Left ventricle myocardium inferior (tissue), 1 donor: ENCODE data around the gene XPOT. TPM values are rescaled to one million over a fixed set of nuclear protein-coding genes. Genes with fewer than 3 reads are reported as not detected.

Experiments used
- DNase-seq: peaks from one replicate; pipeline ENCODE4 v3.0.0-alpha.2; 2020
- H3K27ac ChIP-seq: fragments of 200-600 bp; replicated peaks from 2 replicates; pipeline ENCODE4 v1.8.0; 2021
- H3K27me3 ChIP-seq: fragments of 200-600 bp; 2 replicates; pipeline ENCODE4 v1.8.0; 2021; ENCODE audit warnings: low read depth
- H3K36me3 ChIP-seq: fragments of 200-600 bp; 2 replicates; pipeline ENCODE4 v1.8.0; 2021
- H3K4me1 ChIP-seq: fragments of 200-600 bp; 2 replicates; pipeline ENCODE4 v1.8.0; 2021
- H3K4me3 ChIP-seq: fragments of 200-600 bp; 2 replicates; pipeline ENCODE4 v1.8.0; 2021; ENCODE audit warnings: mild to moderate bottlenecking, moderate library complexity
- H3K9me3 ChIP-seq: fragments of 200-600 bp; replicated peaks from 2 replicates; pipeline ENCODE4 v1.8.0; 2021
- intact Hi-C: fragments of 100-400 bp; cut with micrococcal nuclease; formaldehyde crosslinking; loops from one replicate; pipeline ENCODE4 v1.11.0; 2022
- total RNA-seq: library from RNA; stranded (reverse); fragmentation: NEBNext Ultra II Directional; extraction: Animal tissue kit (Norgen Biotek cat#: 25700); gene quantifications from one replicate; pipeline ENCODE4 v1.2.1, GENCODE V29; 2021
- TF ChIP-seq, protein P1 (sequence below): fragments of 200-600 bp; IDR thresholded peaks from 2 replicates; pipeline ENCODE4 v1.8.0; 2021; ENCODE audit warnings: antibody characterized with exemption, mild to moderate bottlenecking, borderline replicate concordance
- donor health status: DM: no; HTN: yes; CAD: no; lungs with severe emphysema.

Gene XPOT
- total RNA-seq, 1 donor from 2014 or later: 27.8 TPM

DNA sequence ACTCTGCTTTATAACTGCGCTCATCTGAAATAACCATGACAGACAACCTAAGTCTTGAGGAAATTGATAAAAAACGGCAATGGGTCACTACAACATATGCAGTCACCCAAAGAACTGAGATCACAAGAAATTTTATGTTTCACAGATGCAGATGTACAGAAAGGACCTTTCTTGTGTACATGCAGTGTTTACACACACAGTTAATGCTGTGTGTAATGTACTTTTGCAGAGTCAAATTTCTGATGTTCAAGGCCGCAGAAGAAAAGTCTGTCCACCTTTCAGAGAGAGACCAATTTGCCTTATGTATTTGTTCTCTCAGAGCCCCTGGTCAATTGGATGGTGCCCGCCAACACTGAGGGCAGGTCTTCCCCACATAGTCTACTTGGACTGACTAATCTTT lies 24.8 kb downstream of the XPOT start:
- DNase-seq: no peak
- H3K9me3 ChIP-seq: no peaks in the 10 kb centered on the region
- no peaks in the 10 kb centered on the region for H3K27me3 ChIP-seq
- TF ChIP-seq, protein P1, sequence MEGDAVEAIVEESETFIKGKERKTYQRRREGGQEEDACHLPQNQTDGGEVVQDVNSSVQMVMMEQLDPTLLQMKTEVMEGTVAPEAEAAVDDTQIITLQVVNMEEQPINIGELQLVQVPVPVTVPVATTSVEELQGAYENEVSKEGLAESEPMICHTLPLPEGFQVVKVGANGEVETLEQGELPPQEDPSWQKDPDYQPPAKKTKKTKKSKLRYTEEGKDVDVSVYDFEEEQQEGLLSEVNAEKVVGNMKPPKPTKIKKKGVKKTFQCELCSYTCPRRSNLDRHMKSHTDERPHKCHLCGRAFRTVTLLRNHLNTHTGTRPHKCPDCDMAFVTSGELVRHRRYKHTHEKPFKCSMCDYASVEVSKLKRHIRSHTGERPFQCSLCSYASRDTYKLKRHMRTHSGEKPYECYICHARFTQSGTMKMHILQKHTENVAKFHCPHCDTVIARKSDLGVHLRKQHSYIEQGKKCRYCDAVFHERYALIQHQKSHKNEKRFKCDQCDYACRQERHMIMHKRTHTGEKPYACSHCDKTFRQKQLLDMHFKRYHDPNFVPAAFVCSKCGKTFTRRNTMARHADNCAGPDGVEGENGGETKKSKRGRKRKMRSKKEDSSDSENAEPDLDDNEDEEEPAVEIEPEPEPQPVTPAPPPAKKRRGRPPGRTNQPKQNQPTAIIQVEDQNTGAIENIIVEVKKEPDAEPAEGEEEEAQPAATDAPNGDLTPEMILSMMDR: no peak
- no peak overlapping the region for H3K27ac ChIP-seq
- no peaks in the 10 kb centered on the region for H3K4me1 ChIP-seq
- H3K36me3 ChIP-seq: peaks cover 100% of the 10 kb centered on the region
- no peak overlapping the region for H3K4me3 ChIP-seq
- intact Hi-C loops: no loop called here

DNA sequence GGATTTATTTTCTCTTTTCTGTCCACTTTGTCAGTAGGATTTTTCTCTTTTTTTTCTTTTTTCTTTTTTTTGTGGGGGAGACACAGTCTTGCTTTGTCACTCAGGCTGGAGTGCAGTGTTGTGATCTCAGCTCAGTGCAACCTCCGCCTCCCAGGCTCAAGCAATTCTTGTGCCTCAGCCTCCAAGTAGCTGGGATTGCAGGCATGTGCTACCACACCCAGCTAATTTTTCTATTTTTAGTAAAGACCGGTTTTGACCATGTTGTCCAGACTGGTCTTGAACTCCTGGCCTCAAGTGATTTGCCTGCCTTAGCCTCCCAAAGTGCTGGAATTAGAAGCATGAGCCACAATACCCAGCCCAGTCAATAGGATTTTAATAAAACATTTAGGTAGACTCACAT lies 26.7 kb downstream of the XPOT start:
- H3K27ac ChIP-seq: no peak overlapping the region
- no peak overlapping the region for H3K4me3 ChIP-seq
- H3K9me3 ChIP-seq: no peaks in the 10 kb centered on the region
- H3K27me3 ChIP-seq: no peaks in the 10 kb centered on the region
- intact Hi-C loops: loop anchor here (10.0 kb wide), 1 partner anchor 54 kb away; no protein-coding TSS in a partner anchor
- H3K4me1 ChIP-seq: no peaks in the 10 kb centered on the region
- DNase-seq: no peak
- H3K36me3 ChIP-seq: peaks cover 100% of the 10 kb centered on the region
- TF ChIP-seq, protein P1: no peak

DNA sequence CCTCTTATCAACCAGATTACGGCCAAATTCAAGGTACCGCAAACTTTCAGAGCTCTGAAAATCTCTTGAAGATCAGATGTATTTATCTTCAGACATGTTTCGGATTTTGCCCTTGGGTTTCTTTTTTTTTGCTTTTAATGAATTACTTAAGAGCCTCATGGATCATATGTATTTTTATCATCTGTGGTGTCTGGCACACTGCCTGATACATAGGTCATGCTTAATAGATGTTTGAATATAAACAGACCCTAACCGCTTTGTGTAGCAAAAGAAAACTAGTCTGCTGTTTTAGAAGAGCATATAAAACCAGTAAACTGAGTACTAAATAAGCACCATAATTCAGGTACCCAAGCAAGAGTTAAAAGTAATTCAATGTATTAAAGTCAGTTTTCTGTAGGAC lies 27.6 kb downstream of the XPOT start:
- Histone ChIP-seq H3K4me1 (no peaks in the 10 kb centered on the region), H3K9me3 (no peaks in the 10 kb centered on the region), H3K27me3 (no peaks in the 10 kb centered on the region), H3K4me3 (no peak overlapping the region), H3K36me3 (peaks cover 100% of the 10 kb centered on the region), H3K27ac (no peak overlapping the region)
- TF ChIP-seq, protein P1: no peak
- intact Hi-C loops: loop anchor here (10.0 kb wide), 1 partner anchor 53 kb away; no protein-coding TSS in a partner anchor
- no peak for DNase-seq

DNA sequence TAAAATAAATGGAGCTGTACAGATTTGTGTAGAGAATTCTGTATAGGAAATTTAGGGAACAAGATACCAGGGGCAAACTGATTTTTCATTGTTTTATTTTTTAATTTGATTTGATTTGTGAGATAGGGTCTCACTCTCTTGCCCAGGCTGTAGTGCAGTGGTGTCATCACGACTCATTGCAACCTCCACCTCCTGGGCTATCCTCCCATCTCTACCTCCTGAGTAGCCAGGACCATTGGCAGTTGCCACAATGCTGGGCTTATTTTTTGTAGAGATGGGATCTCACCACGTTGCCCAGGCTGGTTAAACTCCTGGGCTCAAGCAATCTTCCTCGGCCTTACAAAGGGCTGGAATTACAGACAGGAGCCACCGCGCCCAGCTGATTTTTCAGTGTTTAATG lies 29.7 kb downstream of the XPOT start:
- Histone ChIP-seq H3K4me3 (no peak overlapping the region), H3K9me3 (no peaks in the 10 kb centered on the region), H3K27me3 (no peaks in the 10 kb centered on the region), H3K4me1 (no peaks in the 10 kb centered on the region), H3K36me3 (peaks cover 97% of the 10 kb centered on the region), H3K27ac (no peak overlapping the region)
- TF ChIP-seq, protein P1: no peak
- intact Hi-C loops: loop anchor here (10.0 kb wide), 1 partner anchor 51 kb away; no protein-coding TSS in a partner anchor
- DNase-seq: no peak

DNA sequence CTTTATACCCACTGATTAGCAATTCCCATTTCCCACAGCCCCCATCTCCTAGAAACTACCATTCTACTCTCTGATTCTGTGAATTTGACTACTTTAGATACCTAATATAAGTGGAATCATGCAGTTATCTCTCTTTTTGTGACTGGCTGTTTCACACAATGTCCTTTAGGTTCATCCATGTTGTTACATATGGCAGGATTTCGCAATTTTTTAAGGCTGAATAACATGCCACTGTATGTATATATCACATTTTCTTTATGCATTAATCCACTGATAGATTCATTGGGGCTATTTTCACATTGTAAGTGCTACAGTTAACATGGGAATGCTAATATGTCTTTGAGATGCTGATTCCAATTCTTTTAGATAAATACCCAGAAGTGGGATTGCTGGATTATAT lies 35.9 kb downstream of the XPOT start:
- TF ChIP-seq, protein P1: no peak
- no peak for DNase-seq
- Histone ChIP-seq H3K27me3 (no peaks in the 10 kb centered on the region), H3K4me1 (no peaks in the 10 kb centered on the region), H3K36me3 (peaks cover 83% of the 10 kb centered on the region), H3K4me3 (no peak overlapping the region), H3K9me3 (no peaks in the 10 kb centered on the region), H3K27ac (no peak overlapping the region)
- intact Hi-C loops: no loop called here

DNA sequence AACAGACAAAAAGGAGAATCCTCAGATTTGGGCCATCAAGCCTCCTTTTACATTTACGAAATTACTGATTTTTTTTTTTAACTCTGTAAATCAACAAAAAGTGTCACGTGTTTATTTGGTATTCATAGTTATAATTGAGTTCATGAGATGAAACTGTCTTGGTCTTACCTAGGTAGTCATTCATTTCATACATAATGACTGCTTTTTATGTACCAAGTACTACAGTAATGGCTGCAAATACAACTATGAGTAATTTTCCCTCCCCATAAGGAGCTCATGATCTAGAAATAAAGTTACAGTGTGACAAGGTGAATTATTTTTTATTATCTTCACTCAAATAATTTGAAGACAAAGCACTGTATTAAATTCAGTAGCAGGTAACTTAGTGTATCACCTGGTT lies 41.3 kb downstream of the XPOT start:
- H3K4me1 ChIP-seq: no peaks in the 10 kb centered on the region
- no peak overlapping the region for H3K4me3 ChIP-seq
- H3K9me3 ChIP-seq: no peaks in the 10 kb centered on the region
- H3K27me3 ChIP-seq: no peaks in the 10 kb centered on the region
- TF ChIP-seq, protein P1: no peak
- DNase-seq: no peak
- H3K27ac ChIP-seq: no peak overlapping the region
- peaks cover 72% of the 10 kb centered on the region for H3K36me3 ChIP-seq
- intact Hi-C loops: no loop called here
